Measurements from ENCODE around the gene SPATA32. TPM values are rescaled to one million over a fixed set of nuclear protein-coding genes. Genes with fewer than 3 reads are reported as not detected.

Gene SPATA32
- total and polyA plus RNA-seq, 7 donors: 0.07 TPM; not detected in 6

DNA sequence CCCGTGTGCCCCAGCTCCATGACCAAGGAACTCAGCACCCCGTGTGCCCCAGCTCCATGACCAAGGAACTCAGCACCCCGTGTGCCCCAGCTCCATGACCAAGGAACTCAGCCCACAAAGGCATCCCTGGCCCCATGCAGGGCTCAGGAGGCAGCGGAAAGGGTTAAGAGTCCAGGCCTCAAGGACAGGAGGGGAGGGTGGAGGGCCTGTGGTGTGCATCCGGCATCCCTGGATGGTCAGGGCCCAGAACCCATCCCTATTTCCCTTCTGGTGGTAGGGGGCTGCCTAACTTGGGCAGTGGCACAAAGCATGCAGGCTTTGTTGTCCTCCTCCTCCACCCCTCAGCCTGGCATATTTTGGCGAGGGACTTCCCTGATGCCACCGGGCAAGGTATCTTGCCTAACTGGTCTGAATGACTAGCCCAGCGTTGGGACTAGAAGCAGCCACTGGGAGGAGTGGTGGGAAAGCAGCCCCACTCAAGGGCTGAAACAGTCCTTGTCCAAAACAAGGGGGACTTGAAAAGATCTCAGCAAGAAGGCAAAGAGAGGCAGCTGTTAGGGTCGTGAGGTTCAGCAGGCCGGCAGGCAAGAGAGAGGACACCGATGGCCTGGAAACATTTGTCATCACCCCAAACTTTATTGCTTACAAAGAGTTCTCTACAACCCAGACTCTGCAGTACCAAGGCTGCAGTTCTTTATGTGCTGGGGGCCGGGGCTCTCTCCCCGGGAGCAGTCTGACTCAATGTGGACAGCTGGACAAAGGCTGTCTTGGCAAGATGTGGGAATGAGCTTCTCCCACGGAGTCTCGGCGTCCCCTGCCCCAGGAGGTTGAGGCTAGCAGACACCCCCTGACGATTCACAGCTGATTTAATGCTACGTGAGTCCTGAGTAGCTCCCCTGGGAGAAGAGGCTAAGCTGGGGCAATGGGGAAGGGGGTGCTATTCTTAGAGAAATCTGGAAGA, 902 bp upstream of the SPATA32 start:
- Histone ChIP-seq H3K4me1 (peaks cover 0 to 20% (median 14%) of the 10 kb centered on the region in 4 donors), H3K36me3 (peaks cover 29 to 49% (median 39%) of the 10 kb centered on the region in 4 donors), H3K9me3 (no peaks in the 10 kb centered on the region), H3K27me3 (no peaks in the 10 kb centered on the region), H3K4me3 (peak overlapping the region; percentile 59 to 72 (median 64)), H3K27ac (peak overlapping the region; percentile 39 to 67 (median 55))
- intact Hi-C loops (cut with DNase I): no loop called here
- 64% methylated on average over 18 of the region's 18 CpGs for WGBS, 2 donors
- TF ChIP-seq POLR2A (IDR thresholded peaks at IDR 0.05) (no peak), POLR2AphosphoS5 (IDR thresholded peaks at IDR 0.05) (peak in 1 of 4 donors; percentile 21), EP300 (IDR thresholded peaks at IDR 0.05) (no peak), CTCF (IDR thresholded peaks at IDR 0.05) (no peak)
- peak; percentile 69 for DNase-seq

- H3K9me3 ChIP-seq: no peaks in the 10 kb centered on the region
- intact Hi-C loops (cut with DNase I): no loop called here
- no peaks in the 10 kb centered on the region for H3K27me3 ChIP-seq
- 84 to 88% methylated on average over 7 of the region's 7 CpGs for WGBS, 2 donors
- H3K4me1 ChIP-seq: peaks cover 0 to 20% (median 14%) of the 10 kb centered on the region in 4 donors
- TF ChIP-seq POLR2A (IDR thresholded peaks at IDR 0.05) (no peak), POLR2AphosphoS5 (IDR thresholded peaks at IDR 0.05) (no peak)
- no peak for DNase-seq
- H3K27ac ChIP-seq: no peak overlapping the region
- no peak overlapping the region for H3K4me3 ChIP-seq
- H3K36me3 ChIP-seq: peaks cover 14 to 24% (median 16%) of the 10 kb centered on the region in 4 donors
Observed at GRCh38 chr17:45260204-45260783, 1.6 kb downstream of the SPATA32 start.

- WGBS, 2 donors: 76% methylated on average over 5 of the region's 5 CpGs
- intact Hi-C loops (cut with DNase I): no loop called here
- no peak for TF ChIP-seq POLR2AphosphoS5 (IDR thresholded peaks at IDR 0.05)
- no peak for TF ChIP-seq EP300 (IDR thresholded peaks at IDR 0.05)
- no peak for TF ChIP-seq CTCF (IDR thresholded peaks at IDR 0.05)
- DNase-seq: no peak
- H3K9me3 ChIP-seq: no peaks in the 10 kb centered on the region
- no peak overlapping the region for H3K4me3 ChIP-seq
- H3K27ac ChIP-seq: no peak overlapping the region
- peaks cover 0 to 20% (median 14%) of the 10 kb centered on the region in 4 donors for H3K4me1 ChIP-seq
- H3K36me3 ChIP-seq: peaks cover 1 to 11% (median 5%) of the 10 kb centered on the region in 4 donors
- no peaks in the 10 kb centered on the region for H3K27me3 ChIP-seq
Observed at GRCh38 chr17:45258981-45259380, 2.9 kb downstream of the SPATA32 start.

GRCh38 chr17:45257115-45257514, 4.8 kb downstream of the SPATA32 start:
- no peak for DNase-seq
- no peak for TF ChIP-seq POLR2AphosphoS5 (IDR thresholded peaks at IDR 0.05)
- no peak for TF ChIP-seq CTCF (IDR thresholded peaks at IDR 0.05)
- intact Hi-C loops (cut with DNase I): no loop called here
- no peak overlapping the region for H3K4me3 ChIP-seq
- WGBS, 2 donors: 89 to 91% methylated on average over 16 of the region's 16 CpGs
- H3K36me3 ChIP-seq: no peaks in the 10 kb centered on the region
- H3K9me3 ChIP-seq: no peaks in the 10 kb centered on the region
- peaks cover 0 to 7% (median under 1%) of the 10 kb centered on the region in 4 donors for H3K4me1 ChIP-seq
- H3K27ac ChIP-seq: no peak overlapping the region
- H3K27me3 ChIP-seq: no peaks in the 10 kb centered on the region

Measured in sigmoid colon (tissue), 7 donors.